Measurements from ENCODE around the gene TSPOAP1. TPM values are rescaled to one million over a fixed set of nuclear protein-coding genes. Genes with fewer than 3 reads are reported as not detected.

Gene TSPOAP1
- total RNA-seq (2022): not detected in 2 replicates
- percentile 4 among the genes with signal in this experiment for Bru-seq, nascent RNA
- percentile 10 among the genes with signal in this experiment for BruChase-seq, experiment 1, labeled RNA remaining after a 6-hour chase
- BruChase-seq, experiment 2, labeled RNA remaining after a 2-hour chase: percentile 4 among the genes with signal in this experiment
- long read RNA-seq: 0 reads

DNA sequence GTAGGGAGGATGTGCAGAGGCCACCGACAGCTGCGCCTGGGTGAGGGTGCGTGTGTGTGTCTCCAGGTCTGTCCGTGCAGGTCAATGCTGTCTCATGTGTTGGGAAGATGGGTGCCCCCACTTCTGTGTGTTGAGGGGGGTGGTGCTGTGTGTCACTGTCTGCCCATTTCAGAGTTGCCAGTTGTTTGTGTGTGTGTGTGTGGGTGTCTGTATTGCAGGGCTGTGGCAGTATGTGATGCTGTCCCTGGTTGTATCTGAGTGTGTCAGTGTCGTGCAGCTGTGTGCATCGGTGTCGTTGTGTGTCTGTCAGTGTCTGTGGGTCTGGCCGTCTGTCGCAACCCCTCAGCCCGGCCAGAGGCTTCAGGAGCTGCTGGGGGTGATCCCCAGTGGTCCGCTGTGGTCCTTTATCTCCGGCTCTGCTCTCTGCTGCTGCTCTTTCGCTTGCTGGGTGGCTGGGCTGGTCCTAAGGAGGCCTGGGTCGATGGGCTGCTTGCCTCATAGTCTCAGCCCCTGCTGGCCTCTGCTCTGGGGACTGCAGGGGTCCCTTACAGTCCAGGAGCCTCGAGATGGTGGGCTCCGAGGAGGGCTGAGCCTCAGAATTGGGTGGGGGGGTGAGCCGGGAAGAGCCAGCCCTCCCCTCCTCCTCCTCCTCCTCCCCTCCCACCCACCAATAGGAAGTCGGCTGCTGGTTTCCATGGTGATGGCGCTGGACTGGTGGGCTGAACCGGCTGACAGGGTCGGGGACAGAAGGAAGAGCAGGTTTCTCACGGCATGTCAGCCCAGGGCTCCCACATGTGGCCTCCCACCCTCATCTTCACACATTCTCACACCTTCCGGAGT lies at the start of gene TSPOAP1:
TSPOAP1 (minus strand) TSS at position 601 of the 840 bp plus-strand sequence. CDS start 875 bp downstream, outside the sequence.
- BruUV-seq (replicated peaks): no TSS peak
- Mint-ChIP-seq H3K36me3 (ENCODE audit: insufficient read depth, unreplicated experiment) (no peaks in the 10 kb centered on the region), H3K27ac (ENCODE audit: low read depth, unreplicated experiment) (no peak within 1 kb of the TSS), H3K4me1 (ENCODE audit: insufficient read depth, unreplicated experiment) (no peaks in the 10 kb centered on the region), H3K9me3 (ENCODE audit: unreplicated experiment) (no peaks in the 10 kb centered on the region), H3K27me3 (ENCODE audit: insufficient read depth, unreplicated experiment) (peaks cover 43% of the 10 kb centered on the region), H3K4me3 (ENCODE audit: unreplicated experiment) (no peak within 1 kb of the TSS)
- no peak for DNase-seq (ENCODE audit: unreplicated experiment)
- CTCF ChIA-PET: interaction anchor here (0.7 to 3.0 kb wide), 2 partner anchors 11 to 414 kb away, joined by 4 to 14 read pairs; no protein-coding TSS in a partner anchor
- intact Hi-C loops (cut with micrococcal nuclease): no loop called here
- POLR2A ChIA-PET: interaction anchor here (1.4 kb wide), 1 partner anchor 23 kb away, joined by 6 read pairs; the partner anchor contains the start of gene SUPT4H1
- TF ChIP-seq, protein P1, sequence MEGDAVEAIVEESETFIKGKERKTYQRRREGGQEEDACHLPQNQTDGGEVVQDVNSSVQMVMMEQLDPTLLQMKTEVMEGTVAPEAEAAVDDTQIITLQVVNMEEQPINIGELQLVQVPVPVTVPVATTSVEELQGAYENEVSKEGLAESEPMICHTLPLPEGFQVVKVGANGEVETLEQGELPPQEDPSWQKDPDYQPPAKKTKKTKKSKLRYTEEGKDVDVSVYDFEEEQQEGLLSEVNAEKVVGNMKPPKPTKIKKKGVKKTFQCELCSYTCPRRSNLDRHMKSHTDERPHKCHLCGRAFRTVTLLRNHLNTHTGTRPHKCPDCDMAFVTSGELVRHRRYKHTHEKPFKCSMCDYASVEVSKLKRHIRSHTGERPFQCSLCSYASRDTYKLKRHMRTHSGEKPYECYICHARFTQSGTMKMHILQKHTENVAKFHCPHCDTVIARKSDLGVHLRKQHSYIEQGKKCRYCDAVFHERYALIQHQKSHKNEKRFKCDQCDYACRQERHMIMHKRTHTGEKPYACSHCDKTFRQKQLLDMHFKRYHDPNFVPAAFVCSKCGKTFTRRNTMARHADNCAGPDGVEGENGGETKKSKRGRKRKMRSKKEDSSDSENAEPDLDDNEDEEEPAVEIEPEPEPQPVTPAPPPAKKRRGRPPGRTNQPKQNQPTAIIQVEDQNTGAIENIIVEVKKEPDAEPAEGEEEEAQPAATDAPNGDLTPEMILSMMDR (IDR thresholded peaks at IDR 0.05; ENCODE audit: unreplicated experiment): no peak

DNA sequence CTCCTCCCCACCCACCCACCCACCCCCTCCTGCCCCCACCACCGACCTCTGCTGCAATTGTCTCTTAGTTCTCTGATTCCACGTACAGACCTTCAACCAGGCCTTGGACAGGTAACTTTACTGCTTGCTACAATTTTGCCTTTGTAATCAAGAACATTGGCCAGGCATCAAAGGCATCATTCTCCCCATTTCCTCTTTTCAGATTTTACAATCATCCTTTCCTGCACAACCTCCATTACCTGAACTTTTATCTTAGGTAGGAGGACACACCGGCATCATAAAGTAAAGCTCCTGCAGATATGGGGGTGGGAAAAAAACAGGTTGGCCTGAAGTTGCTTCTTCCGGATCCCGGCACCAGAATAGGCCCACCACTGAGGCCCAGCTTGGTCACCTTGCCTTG lies 49.1 kb upstream of the TSPOAP1 start:
- no peaks in the 10 kb centered on the region for H3K9me3 Mint-ChIP-seq (ENCODE audit: unreplicated experiment)
- TF ChIP-seq, protein P1 (IDR thresholded peaks at IDR 0.05; ENCODE audit: unreplicated experiment): no peak
- H3K36me3 Mint-ChIP-seq (ENCODE audit: insufficient read depth, unreplicated experiment): no peaks in the 10 kb centered on the region
- H3K4me1 Mint-ChIP-seq (ENCODE audit: insufficient read depth, unreplicated experiment): no peaks in the 10 kb centered on the region
- no peaks in the 10 kb centered on the region for H3K27me3 Mint-ChIP-seq (ENCODE audit: insufficient read depth, unreplicated experiment)
- no TSS peak for BruUV-seq (replicated peaks)
- DNase-seq (ENCODE audit: unreplicated experiment): no peak
- intact Hi-C loops (cut with micrococcal nuclease): no loop called here
- H3K4me3 Mint-ChIP-seq (ENCODE audit: unreplicated experiment): no peak overlapping the region
- POLR2A ChIA-PET: no interaction called here
- H3K27ac Mint-ChIP-seq (ENCODE audit: low read depth, unreplicated experiment): no peak overlapping the region
- CTCF ChIA-PET: no interaction called here

DNA sequence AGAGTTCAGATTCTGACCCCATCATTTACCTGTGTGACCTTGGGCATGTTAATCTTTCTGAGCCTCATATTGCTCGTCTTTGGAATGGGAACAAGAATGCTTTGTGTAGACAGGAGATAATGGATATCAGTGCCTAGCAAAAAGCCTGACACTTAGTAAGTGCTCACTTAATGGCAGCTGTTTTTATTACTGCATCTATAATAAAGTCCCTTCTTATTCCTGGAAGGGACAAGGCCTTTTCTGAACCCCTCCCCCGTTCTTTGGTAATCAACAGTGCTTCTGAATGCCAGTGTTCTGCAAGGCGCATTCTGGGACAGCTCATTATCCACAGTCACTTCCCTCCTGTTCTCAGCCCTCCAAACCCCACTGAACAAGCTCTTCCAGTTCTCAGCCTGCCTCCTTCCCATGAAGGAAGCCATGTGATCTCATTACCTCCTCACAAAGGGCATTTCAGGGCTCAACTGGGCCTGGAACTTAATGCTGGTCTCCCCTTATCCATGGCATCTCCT lies 48.6 kb upstream of the TSPOAP1 start:
- TF ChIP-seq, protein P1 (IDR thresholded peaks at IDR 0.05; ENCODE audit: unreplicated experiment): no peak
- Mint-ChIP-seq H3K36me3 (ENCODE audit: insufficient read depth, unreplicated experiment) (no peaks in the 10 kb centered on the region), H3K27ac (ENCODE audit: low read depth, unreplicated experiment) (no peak overlapping the region), H3K4me3 (ENCODE audit: unreplicated experiment) (no peak overlapping the region), H3K4me1 (ENCODE audit: insufficient read depth, unreplicated experiment) (no peaks in the 10 kb centered on the region), H3K27me3 (ENCODE audit: insufficient read depth, unreplicated experiment) (no peaks in the 10 kb centered on the region), H3K9me3 (ENCODE audit: unreplicated experiment) (no peaks in the 10 kb centered on the region)
- POLR2A ChIA-PET: no interaction called here
- BruUV-seq (replicated peaks): no TSS peak
- DNase-seq (ENCODE audit: unreplicated experiment): no peak
- intact Hi-C loops (cut with micrococcal nuclease): no loop called here
- CTCF ChIA-PET: no interaction called here

- Mint-ChIP-seq H3K4me3 (ENCODE audit: unreplicated experiment) (no peak overlapping the region), H3K9me3 (ENCODE audit: unreplicated experiment) (no peaks in the 10 kb centered on the region), H3K4me1 (ENCODE audit: insufficient read depth, unreplicated experiment) (no peaks in the 10 kb centered on the region), H3K27ac (ENCODE audit: low read depth, unreplicated experiment) (no peak overlapping the region), H3K36me3 (ENCODE audit: insufficient read depth, unreplicated experiment) (no peaks in the 10 kb centered on the region), H3K27me3 (ENCODE audit: insufficient read depth, unreplicated experiment) (no peaks in the 10 kb centered on the region)
- intact Hi-C loops (cut with micrococcal nuclease): no loop called here
- no TSS peak for BruUV-seq (replicated peaks)
- CTCF ChIA-PET: interaction anchor here (0.7 kb wide), 1 partner anchor 262 kb away, joined by 4 read pairs; no protein-coding TSS in a partner anchor
- TF ChIP-seq, protein P1 (IDR thresholded peaks at IDR 0.05; ENCODE audit: unreplicated experiment): no peak
- no peak for DNase-seq (ENCODE audit: unreplicated experiment)
- POLR2A ChIA-PET: interaction anchor here (0.7 to 1.0 kb wide), 3 partner anchors 35 to 256 kb away, joined by 3 read pairs; no protein-coding TSS in a partner anchor
Measured at GRCh38 chr17:58376472-58377000, 47.9 kb upstream of the TSPOAP1 start.
